ENCODE measurements around the gene ADAP2.

ADAP2 gene

DNA sequence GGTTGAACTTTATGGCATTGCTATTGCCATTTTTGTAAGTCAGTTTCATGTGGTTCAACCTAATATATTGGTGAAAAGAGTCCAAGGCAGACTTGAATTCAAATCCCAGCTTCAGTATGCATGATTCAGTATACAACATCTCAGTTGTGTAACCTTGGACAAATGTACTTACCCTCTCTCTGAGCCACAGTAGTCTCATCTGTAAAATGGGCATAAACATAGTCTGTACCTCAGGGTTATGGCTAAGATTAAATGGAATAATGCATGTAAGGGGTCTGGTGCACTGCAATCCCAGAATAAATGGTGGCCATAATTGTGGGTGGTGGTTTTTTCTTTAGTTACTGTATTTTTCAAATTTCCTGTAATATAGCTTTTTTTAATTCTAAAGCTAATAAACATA, 4.7 kb upstream of the ADAP2 start:
- Histone ChIP-seq H4K20me1 (ENCODE audit: low read depth, low read length) (no peaks in the 10 kb centered on the region), H3F3A (ENCODE audit: insufficient read depth) (no peaks in the 10 kb centered on the region), H3K9me3 (ENCODE audit: insufficient read depth, low read length) (no peaks in the 10 kb centered on the region), H3K27me3 (ENCODE audit: low read length) (no peaks in the 10 kb centered on the region), H3K9me2 (replicated peaks; ENCODE audit: insufficient read depth, low read length) (no peaks in the 10 kb centered on the region), H3K27ac (ENCODE audit: low read depth, low read length) (no peak overlapping the region), H3K9ac (ENCODE audit: low read length) (no peak overlapping the region), H3K36me3 (ENCODE audit: low read length) (no peaks in the 10 kb centered on the region), H3K79me2 (ENCODE audit: insufficient read depth, low read length) (no peaks in the 10 kb centered on the region), H3K4me2 (ENCODE audit: low read depth, low read length, poor library complexity, severe bottlenecking) (no peak overlapping the region), H2AFZ (ENCODE audit: low read depth, low read length, severe bottlenecking) (no peak overlapping the region), H3K4me3 (ENCODE audit: insufficient read depth, low read length, poor library complexity, severe bottlenecking) (no peak overlapping the region)
- TF ChIP-seq, protein P1, sequence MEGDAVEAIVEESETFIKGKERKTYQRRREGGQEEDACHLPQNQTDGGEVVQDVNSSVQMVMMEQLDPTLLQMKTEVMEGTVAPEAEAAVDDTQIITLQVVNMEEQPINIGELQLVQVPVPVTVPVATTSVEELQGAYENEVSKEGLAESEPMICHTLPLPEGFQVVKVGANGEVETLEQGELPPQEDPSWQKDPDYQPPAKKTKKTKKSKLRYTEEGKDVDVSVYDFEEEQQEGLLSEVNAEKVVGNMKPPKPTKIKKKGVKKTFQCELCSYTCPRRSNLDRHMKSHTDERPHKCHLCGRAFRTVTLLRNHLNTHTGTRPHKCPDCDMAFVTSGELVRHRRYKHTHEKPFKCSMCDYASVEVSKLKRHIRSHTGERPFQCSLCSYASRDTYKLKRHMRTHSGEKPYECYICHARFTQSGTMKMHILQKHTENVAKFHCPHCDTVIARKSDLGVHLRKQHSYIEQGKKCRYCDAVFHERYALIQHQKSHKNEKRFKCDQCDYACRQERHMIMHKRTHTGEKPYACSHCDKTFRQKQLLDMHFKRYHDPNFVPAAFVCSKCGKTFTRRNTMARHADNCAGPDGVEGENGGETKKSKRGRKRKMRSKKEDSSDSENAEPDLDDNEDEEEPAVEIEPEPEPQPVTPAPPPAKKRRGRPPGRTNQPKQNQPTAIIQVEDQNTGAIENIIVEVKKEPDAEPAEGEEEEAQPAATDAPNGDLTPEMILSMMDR (IDR thresholded peaks at IDR 0.05; ENCODE audit: insufficient read depth, low read length, poor library complexity, severe bottlenecking), result no peak
- TF ChIP-seq EZH2phosphoT487 (conservative IDR thresholded peaks at IDR 0.05; ENCODE audit: low read length), result no peak

DNA sequence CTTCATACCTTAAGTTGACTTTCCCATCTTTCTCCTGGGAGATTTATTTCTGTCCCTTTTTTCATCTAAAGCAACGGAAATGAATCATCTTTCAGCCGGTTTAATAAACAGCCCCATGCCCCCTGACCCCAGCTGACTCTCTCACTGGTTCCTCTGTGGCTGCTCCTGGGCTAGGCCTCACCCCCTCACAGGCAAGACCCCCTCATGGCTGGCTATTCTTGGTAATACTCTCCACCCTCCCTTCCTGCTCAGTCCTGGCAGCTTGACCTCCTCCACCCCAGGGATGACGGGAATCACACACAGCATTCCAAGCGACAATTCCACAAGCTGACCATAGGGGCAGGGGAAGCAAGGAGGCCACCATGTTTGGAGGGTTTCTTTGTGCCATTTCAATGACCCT, 1.5 kb upstream of the ADAP2 start:
- Histone ChIP-seq H3K4me2 (ENCODE audit: low read depth, low read length, poor library complexity, severe bottlenecking) (no peak overlapping the region), H3F3A (ENCODE audit: insufficient read depth) (no peaks in the 10 kb centered on the region), H3K27ac (ENCODE audit: low read depth, low read length) (no peak overlapping the region), H3K79me2 (ENCODE audit: insufficient read depth, low read length) (no peaks in the 10 kb centered on the region), H3K9ac (ENCODE audit: low read length) (no peak overlapping the region), H2AFZ (ENCODE audit: low read depth, low read length, severe bottlenecking) (no peak overlapping the region), H3K27me3 (ENCODE audit: low read length) (no peaks in the 10 kb centered on the region), H3K4me3 (ENCODE audit: insufficient read depth, low read length, poor library complexity, severe bottlenecking) (no peak overlapping the region), H4K20me1 (ENCODE audit: low read depth, low read length) (no peaks in the 10 kb centered on the region), H3K36me3 (ENCODE audit: low read length) (no peaks in the 10 kb centered on the region), H3K9me2 (replicated peaks; ENCODE audit: insufficient read depth, low read length) (no peaks in the 10 kb centered on the region), H3K9me3 (ENCODE audit: insufficient read depth, low read length) (no peaks in the 10 kb centered on the region)
- TF ChIP-seq EZH2phosphoT487 (conservative IDR thresholded peaks at IDR 0.05; ENCODE audit: low read length), result no peak
- TF ChIP-seq, protein P1 (IDR thresholded peaks at IDR 0.05; ENCODE audit: insufficient read depth, low read length, poor library complexity, severe bottlenecking), result no peak

DNA sequence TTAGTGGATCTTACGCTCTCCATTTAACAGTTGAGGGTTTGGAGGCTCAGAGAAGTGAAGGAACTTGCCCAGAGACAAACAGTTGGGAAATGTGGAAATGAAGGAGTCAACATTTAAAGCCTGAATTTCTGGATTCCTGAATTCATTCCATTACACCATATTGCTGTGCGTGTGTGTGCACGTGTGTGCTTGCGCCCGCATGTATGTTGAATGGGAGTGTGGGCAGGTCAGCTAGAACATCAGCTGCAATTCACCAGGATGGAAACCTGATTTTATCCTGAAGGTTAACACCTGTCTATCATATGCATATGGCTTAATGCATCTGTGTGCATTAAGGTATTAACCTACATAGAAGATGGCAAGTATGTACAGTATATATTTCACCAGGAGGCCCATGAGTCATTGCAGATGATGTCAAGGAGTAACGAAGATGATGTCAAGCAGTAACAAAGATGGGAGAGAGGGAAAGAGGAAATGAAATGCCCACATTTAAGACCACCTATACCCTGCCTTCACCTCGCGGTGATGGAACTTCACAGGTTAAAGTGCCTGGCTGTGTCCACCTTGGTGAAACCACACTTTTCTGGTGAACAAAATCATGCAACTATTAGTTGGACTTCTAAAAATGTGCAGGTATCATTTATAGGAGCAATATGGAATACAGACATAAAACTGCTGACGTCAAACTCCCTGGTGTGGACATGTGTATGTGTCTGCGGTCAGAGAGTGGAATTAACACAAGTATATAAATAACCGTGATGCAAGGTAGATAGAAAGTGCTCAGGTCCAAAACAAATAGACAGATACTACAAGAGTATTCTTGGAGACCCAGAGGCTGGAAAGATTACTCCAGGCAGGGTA, 832 bp upstream of the ADAP2 start:
- no peaks in the 10 kb centered on the region for H3F3A ChIP-seq (ENCODE audit: insufficient read depth)
- H3K27ac ChIP-seq (ENCODE audit: low read depth, low read length), result no peak overlapping the region
- peak overlapping the region; percentile 72 for H3K4me2 ChIP-seq (ENCODE audit: low read depth, low read length, poor library complexity, severe bottlenecking)
- no peaks in the 10 kb centered on the region for H3K79me2 ChIP-seq (ENCODE audit: insufficient read depth, low read length)
- TF ChIP-seq, protein P1 (IDR thresholded peaks at IDR 0.05; ENCODE audit: insufficient read depth, low read length, poor library complexity, severe bottlenecking), result no peak
- TF ChIP-seq EZH2phosphoT487 (conservative IDR thresholded peaks at IDR 0.05; ENCODE audit: low read length), result no peak
- no peaks in the 10 kb centered on the region for H3K9me3 ChIP-seq (ENCODE audit: insufficient read depth, low read length)
- H3K36me3 ChIP-seq (ENCODE audit: low read length), result no peaks in the 10 kb centered on the region
- no peaks in the 10 kb centered on the region for H4K20me1 ChIP-seq (ENCODE audit: low read depth, low read length)
- H3K9me2 ChIP-seq (replicated peaks; ENCODE audit: insufficient read depth, low read length), result no peaks in the 10 kb centered on the region
- no peaks in the 10 kb centered on the region for H3K27me3 ChIP-seq (ENCODE audit: low read length)
- peak overlapping the region; percentile 52 for H3K4me3 ChIP-seq (ENCODE audit: insufficient read depth, low read length, poor library complexity, severe bottlenecking)
- H2AFZ ChIP-seq (ENCODE audit: low read depth, low read length, severe bottlenecking), result peak overlapping the region; percentile 81
- H3K9ac ChIP-seq (ENCODE audit: low read length), result peak overlapping the region; percentile 55

Measured in SU-DHL-6 (cell line).